Eye (tissue), 1 donor: ENCODE results near the gene UBR4.
"Not testable (repeated sequence)": the region's sequence is repeated elsewhere in the genome, so short reads cannot be mapped to it uniquely, and the experiment has no call there.

Experiments
- DNase-seq: peaks from one replicate; pipeline ENCODE4 v3.0.0-alpha.2; 2015

Gene UBR4

DNA sequence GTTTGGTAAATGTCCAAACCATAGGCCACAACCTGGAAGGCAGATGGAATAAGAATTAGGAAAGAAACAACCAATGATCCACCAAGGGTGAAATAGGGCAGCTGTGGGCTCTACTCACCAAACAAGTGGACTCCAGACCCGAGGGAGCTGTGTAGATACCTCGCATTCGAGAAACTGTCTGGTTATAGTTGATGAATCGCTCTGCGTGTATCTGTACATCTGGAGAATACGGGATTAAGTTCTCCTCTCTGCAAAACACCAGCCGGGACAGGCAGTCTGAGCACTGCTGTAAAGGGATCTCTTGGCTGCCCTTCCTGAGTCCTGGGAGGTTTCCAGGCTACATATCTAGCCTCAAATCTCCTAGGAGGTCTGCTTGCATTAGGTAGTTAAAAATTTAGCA, 9.4 kb upstream of the UBR4 start:
- no peak for DNase-seq

DNA sequence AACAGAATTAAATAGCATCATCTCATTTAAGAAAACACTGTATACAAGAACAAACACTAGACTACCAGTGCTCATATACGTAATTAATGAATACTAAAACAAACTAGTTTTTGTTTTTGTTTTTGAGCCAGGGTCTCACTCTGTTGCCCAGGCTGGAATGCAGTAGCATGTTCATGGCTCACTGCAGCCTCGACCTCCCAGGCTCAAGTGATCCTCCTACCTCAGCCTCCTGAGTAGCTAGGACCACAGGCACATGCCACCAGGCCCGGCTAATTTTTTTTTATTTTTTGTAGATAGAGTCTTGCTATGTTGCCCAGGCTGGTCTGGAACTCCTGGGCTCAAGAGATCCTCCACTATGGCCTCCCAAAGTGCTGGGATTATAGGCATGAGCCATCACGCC, 6.5 kb upstream of the UBR4 start:
- not testable (repeated sequence) for DNase-seq

DNA sequence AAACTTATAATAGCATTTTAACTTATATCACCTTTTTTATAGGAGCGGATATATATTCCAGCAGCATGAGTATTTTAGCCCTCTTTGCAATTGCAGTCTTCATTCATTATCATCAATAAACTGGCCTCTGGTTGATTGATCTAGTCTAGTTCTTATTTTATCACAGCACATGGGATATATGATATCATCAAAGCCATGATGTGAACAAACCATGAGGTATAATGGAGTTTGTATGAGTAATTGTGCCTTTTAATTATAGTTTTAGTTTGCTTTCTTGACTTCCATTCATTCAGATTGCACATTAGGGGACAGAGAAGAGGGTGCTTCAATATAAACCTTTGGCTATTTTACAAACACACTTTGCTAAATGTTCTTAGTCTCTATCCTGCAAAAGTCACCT, 3.5 kb upstream of the UBR4 start:
- no peak for DNase-seq

DNA sequence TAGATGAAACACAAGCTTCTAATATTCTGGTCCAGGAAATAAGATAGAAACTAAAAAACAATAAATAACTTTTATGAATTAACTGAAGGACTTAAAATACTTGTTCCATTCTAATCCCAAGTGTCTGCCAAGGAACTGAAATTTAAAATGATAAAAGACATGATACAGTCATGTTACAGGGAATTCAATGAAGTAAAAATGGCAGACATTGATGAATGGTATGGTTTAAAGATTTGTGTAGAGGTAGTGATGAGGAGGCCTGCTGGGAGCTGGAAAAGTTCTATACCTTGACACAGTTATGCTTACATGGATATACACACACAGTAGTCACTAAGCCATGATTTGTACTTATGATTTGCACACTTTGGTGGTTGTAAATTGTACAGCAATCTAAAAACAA, 2.1 kb upstream of the UBR4 start:
- no peak for DNase-seq

DNA sequence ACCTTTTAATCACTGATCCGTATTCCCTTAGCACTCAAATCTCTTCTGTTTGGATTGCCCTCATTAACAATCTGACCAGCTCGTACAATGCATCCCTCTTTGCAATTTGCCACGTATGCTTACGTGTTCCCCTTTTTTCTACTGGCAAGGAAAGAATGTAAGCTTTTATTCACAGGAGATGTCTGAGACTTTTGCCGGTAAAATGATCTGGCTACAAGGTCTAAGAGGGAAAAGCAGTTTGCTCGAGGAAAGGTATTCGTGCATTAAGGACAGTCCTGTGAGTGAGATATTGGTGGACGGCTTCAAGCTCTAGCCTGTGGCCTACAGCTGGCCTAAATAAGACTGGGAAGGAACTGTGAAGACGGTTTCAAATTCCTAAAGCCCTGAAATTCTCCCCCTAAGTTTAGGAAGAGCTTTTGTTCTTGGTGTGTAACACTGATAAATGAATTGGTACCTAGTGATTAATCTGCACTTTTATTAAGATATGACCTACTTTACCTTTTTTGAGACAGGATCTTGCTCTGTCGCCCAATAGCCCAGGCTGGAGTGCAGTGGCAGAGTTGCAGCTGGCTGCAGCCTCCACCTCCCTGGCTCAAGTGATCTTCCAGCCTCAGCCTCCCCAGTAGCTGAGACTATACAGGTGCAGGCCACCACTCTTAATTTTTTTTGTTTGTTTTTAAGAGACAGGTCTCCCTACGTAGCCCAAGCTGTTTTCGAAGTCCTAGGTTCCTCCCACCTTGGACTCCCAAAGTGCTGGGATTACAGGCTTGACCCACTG, 895 bp upstream of the UBR4 start:
- DNase-seq = no peak

DNA sequence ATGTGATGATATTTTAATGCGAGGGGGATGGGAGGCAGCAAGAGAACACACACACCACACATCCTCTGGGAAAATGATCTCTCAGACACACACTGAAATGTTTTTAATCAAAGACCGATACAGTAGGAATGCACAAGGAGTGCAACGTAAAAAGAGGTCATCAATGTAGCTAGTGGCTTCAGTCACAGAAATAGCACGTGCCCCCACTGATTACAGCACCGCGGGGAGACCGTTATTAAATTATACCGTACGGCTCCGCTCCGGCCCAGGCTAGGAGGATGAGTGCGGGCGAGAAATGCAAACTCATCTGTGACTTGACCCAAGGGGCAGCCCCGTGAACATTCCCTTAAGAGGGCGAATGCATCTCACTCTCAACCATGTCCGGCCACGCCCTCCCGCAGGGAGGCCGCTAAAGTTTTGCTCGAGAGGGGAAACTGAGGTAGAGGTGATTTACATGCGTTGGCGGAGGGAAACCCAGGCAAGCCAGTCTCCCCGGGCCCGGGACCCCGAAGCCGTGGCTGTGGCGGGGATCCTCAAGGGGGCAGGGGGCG, 552 bp downstream of the UBR4 start:
- peak; percentile 75 for DNase-seq

DNA sequence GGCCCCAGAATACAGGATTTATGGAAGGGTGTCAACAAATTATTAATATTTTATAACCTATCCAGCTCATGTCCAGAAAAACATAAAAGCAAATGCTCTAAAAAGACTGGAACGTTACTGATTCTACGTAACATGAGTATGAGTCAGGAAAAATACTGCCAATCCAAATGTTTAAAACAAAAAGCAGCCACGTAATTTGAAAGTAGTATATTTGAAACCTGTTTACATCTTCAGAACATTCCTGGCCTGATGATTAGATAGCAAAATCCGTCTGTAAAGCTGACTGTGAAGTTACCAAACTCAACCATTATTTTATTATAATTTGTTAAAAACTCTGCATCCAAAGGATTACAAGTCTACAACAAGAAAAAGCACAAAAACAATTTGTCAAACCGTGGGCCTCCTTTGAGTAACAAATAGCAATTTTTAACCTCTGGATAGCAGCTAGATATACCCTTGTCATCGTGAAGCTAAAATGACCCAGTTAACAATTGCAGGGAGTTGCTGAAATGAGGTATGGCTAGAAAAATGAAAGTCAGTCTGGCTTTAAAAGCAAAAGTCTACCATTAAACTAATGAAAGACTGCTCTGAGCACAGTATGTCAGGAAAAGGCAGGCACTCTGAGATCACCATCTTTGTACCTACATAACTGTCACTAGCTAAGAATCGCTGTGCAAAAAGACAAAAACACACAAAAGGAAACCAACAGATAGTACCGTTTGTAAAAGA, 1.2 kb downstream of the UBR4 start:
- DNase-seq = peak; percentile 6

DNA sequence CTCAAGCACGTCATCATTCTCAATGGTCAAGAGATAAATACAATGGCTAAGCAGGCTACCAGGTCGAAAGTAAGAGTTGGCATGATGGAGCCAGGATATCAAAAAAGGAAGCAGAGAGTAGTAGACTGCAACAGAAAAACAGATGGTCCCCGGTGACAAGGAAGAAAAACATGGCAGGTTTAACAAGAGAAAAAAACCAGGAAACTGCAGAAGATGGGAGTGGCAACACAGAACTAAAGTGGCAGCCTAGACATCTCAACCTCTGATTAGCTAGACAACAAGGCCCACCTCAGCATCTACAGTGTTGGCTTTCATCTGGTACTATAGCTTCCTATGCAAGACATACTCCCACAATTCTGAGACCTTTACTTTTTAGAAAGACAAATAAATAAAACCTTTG, 3.1 kb downstream of the UBR4 start:
- no peak for DNase-seq

DNA sequence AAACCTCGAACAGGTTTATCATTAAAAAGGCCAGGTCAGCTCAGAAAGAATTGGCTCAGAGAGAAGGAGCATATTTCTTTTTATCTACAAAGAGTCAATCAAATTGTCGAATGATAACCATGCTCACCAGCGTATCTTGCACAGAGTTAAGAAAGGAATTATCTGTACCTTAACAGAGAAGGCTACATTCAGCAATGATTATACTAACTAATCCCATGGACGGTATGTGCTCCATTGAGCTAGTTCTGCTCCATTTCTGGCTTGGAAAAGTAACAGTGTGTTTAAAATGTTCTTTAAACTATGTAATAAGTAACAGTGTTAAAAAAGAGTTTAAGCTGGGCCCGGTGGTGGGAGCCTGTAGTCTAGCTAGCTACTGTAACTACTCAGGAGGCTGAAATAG, 4.2 kb downstream of the UBR4 start:
- no peak for DNase-seq

DNA sequence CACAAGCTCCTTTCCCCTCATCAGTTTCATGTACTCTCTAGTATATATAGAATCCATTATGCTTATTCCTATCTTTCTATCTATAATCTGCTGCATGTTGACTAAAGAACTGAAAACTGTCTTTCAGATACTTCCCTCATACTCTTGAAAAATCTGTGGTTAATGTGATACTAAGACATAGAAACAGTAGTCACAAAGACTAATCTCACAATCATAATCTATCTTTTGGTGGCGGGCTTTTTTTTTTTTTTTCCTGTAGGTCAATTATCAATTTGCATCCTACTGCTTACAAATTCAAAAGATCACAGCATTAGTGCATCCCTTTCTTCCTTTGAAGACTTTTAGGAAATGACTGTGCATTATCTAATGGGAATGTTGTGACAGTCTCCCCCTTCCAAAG, 4.7 kb downstream of the UBR4 start:
- DNase-seq = no peak

DNA sequence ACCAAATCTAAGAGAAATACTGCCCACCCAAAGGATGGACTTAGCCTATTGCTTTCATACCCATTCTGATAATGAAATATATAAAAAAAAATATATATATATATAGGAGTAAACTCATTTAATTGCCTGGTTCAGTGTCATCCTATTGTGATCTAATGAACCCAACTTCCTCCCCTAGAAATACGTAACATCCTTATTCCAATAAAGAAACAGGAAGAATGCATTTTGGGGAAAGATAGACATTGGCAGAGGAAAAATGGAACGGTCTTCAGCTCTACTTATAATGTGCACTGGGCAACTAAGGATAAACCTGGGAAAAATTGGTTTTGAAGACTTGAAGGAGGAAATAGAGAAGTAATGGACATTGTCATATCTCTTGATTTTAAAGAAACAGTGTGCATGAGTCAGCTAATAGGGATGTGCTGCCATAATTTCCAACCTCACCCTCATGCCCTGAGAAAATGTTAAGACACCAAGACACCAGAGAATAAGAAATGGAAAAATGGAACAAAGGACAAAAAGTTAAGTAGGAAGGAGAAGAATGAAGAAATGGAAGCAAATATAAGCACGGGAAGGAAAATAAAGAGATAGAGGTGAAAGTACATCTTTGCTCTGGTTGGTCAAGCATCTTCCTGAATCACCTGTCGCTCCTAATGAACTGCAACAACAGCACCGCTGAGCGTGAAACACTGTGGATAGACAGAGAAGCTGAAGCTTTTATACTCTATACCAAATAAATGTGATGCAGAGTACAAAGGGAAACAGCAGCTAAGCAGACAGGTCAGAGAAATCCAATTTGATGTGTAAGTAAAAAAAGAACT, 5.4 kb downstream of the UBR4 start:
- no peak for DNase-seq

DNA sequence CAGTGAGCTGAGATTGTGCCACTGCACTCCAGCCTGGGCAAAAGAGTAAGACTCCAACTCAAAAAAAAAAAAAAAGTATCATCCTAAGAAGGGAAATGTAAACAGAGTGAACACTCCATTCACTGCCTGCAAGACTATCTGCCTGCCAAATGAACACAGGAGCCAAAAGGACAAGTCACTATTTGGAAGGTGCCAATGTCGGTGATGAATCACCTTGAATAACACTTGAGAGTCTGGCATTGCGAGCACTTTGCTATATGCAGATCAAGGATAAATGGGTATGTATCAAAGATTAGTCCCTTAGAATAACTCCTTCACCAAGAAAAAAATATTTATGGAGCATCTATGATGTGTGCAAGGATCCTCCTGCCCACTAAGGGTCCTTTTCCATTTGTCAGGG, 6.6 kb downstream of the UBR4 start:
- no peak for DNase-seq

DNA sequence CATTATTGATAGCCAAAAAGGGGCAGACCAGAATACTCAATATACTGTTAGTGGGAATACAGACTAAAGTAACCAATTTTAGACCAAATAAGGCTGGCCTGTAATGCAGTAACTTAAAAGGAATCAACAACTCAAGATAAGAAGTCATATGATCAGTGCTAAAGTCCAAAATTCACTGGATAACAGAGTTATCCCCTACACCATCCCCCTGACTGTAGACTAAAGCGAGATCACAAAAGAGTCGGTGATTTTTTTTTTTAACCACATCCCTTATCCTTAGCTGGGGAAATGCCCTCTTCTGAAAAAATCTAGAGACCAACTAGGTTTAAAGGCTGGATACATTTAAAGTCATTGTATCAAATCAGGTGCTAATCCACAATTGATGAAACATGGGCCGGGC, 7.7 kb downstream of the UBR4 start:
- no peak for DNase-seq

DNA sequence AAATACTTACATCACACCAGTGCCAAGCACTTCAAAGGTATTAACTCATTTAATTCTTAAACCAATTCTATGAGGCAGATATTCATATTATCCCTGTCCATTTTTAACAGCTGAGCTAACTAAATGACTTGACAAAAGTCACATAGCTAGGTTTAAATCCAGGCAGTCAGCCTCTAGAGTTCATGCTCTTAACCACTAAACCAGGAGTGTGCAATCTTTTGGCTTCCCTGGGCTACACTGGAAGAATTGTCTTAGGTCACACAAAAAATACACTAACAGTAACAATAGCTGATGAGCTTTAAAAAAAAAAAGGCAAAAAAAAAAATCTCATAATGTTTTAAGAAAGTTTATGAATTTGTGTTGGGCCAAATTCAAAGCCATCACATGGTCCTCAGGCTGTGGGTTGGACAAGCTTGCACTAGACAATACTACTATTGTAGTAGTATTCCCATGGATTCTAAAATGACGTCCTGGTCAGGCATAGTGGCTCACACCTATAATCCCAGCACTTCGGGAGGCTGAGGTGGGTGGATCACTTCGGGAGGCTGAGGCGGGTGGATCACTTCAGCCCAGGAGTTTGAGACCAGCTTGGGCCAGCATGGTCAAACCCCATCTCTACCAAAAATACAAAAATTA, 10.0 kb downstream of the UBR4 start:
- DNase-seq = no peak

DNA sequence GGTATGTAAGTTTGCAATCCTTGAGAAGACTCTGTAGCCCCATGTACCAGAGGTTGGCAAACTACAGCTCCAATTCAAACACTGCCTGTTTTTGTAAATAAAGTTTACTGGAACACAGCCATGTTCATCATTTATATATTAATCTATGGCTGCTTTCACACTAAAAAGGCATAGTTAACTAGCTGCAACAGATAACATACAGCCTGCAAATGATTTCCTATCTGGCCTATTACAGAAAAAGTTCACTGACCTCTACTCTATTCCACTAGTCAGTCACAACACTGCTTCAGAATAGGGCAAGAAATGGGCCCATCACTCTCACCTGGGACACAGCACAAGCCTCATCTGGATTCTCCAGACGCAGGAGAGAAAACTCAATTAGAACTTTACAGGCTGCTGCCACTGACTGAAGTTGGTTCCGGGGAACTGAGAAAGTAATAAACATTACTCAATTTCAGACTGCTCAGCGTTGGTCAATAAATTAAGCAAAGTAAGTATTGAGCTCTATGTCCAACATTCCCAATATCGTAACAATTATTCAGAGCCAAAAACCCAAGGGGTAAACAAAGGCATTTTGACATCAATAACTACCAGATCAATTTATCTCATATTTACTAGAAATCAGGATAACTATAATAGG, 10.6 kb downstream of the UBR4 start:
- DNase-seq = no peak

DNA sequence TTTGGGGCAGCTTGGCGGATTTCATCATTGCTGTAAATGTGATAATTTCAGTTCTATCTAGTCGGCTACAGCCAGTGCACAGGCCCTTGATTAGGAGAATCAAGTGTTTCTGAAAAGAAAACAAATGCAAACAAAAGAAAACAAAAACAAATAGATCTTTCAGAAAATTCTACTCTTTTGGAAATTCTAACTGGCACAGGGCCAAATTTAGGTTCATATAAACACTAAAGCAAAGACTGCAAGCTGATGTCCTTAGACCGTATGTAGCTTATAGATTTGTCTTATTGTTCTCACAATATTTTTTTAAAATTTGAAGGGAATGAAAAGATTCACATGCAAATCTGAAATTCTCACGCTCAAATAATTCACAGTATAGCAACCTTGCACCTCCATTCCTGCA, 11.2 kb downstream of the UBR4 start:
- no peak for DNase-seq

DNA sequence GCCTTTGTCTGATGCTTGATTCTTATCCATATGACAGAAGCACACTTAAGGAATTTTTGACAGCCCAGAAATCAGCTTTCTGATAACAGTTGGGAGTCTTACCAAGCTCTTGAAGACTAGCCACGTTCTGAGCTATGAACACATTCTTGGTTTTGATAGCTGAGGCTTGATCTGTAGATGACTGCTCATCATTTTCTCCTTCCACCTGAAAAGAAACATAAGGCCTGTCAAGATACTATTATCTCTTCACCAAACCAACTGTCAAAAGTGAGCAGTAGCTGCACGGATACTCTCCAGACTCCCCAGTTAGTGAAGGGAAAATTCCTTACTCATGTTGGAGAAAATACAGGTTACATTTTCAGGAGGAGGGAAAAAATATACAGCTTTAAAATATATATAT, 12.2 kb downstream of the UBR4 start:
- no peak for DNase-seq

DNA sequence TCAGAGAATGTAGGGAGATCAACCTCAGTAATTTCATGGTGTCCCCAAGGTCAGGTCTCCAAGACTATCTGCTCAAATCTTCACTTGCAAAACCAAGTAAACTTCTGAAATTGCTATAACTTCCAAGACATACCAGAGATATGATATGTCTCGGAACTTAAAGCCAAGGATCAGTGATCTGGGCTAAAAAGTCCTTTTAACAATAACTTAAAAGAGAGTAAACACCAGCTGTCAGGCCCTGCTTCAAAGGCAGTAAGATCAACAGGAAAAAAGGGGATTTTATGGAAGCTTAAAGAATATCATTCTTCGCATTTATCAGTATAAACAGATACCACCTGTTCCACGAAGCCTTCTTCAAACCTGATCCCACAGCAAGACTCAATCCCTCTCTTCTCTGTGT, 13.7 kb downstream of the UBR4 start:
- no peak for DNase-seq

DNA sequence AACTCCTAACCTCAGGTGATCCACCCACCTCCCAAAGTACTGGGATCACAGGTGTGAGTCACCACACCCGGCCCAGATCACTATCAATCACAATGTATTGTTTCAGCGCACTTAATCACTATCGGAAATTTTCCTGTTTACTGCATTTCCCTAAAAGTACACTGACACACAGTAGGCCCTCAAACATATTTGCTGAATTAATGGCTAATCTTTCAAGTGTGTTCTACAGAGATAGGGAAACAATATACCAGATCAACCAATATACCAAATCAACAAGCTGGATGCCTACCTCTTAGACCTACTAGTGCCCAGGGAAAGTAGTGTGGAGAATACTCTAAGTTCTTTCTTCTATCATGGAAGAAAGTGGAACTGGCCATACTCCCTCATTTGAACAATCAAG, 17.1 kb downstream of the UBR4 start:
- DNase-seq = no peak

DNA sequence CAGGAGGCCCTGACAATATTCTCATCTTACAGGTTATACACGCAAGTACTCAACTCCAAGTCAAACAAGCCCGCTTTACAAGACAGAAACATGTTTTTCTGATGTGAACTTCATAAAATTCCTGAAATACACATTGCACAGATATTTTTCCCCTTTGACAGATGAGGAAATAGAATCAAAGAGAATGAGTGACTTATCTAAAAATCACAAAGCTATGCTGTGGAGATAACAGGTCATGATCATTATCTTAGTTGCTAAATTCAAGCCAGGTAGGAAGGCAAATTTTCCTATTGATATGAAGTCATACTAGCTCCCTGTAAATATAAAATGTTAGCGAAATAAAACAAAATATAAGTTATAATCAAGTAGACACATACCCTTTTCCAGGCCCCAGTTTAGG, 18.3 kb downstream of the UBR4 start:
- DNase-seq = no peak

DNA sequence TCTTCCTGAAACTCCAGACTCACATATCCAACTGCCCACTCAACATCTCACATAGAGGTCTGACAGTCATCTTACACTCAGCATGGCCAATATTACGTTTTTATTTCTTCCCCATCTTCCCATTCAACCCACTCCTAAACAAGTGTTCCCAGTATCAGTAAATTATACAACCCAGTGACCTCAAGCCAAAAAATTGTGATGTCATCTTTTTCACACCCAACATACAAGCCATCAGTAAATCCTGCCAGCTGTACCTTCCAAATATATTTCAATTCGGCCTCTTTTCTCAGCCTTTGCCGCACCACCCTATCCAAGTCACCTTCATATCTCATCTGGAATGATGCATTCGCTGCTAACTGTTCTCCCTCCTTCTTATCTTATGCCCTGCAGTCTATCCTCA, 19.6 kb downstream of the UBR4 start:
- no peak for DNase-seq

DNA sequence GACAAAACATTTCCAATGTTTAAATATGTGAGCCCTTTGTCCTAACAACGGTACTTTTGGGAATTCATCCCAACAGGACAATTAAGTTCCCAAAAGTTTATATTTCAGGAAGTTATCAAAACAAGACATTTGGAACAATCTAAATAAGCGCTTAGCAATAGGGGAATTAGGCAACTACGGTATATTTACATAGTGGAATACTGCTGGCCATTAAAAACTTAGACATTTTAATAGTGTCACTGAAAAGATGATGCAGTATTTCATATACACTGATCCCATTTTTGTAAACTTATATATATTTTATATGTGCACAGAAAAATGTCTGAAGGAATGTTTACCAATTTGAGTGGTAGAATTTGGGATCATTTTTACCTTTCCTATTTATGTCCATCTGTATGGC, 20.8 kb downstream of the UBR4 start:
- DNase-seq = no peak

DNA sequence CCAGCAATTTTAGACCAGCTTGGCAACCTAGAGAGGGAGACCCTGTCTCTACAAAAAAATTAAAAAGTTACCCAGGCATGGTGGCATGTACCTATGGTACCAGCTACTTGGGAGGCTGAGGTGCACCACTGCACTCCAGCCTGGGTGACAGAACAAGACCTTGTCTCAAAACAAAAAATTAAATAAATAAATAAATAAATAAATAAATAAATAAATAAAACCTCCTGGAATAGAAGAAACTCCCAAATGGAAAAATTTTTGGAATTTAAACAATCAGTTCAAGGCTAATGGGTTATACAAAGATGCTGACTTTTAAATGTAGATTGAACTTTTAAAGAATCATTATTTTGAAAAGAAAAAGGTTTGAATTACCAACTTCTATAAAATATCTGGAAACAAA, 22.2 kb downstream of the UBR4 start:
- no peak for DNase-seq
